ENCODE data around the gene MAMDC2. TPM values are rescaled to one million over a fixed set of nuclear protein-coding genes. Genes with fewer than 3 reads are reported as not detected.

MAMDC2 gene
- total RNA-seq, 1 experiment from 2014 or later: 4.6 TPM

- no peaks in the 10 kb centered on the region; a peak in 1 of 7 replicates for H3K36me3 Mint-ChIP-seq (ENCODE audit: insufficient read depth in 1 of 3, low read depth in 3 of 3)
These were observed 6.1 kb downstream of the MAMDC2 start for GRCh38 chr9:70049672-70050271.

More at GRCh38 chr9:70049672-70050271, 6.1 kb downstream of the MAMDC2 start:
- no peak for TF ChIP-seq CTCF (conservative IDR thresholded peaks at IDR 0.05)
- no peaks in the 10 kb centered on the region for H3K27me3 ChIP-seq (ENCODE audit: insufficient read depth, low read length)
- no peak overlapping the region for H3K23ac ChIP-seq (ENCODE audit: insufficient read length, low read depth, low read length)
- no peak overlapping the region for H2BK12ac ChIP-seq (ENCODE audit: insufficient read length, low read depth, low read length)
- no peak overlapping the region for H3K4me2 ChIP-seq (ENCODE audit: insufficient read depth, insufficient read length, low read length)
- H3K79me2 ChIP-seq (ENCODE audit: insufficient read depth, low read length): no peaks in the 10 kb centered on the region
- peaks cover 5% of the 10 kb centered on the region for H3K4me1 ChIP-seq (ENCODE audit: insufficient read depth, low read length)
- no peak overlapping the region for H3K14ac ChIP-seq (ENCODE audit: insufficient read depth, low read length)
- H3K79me1 ChIP-seq (ENCODE audit: insufficient read depth, low read depth, low read length, poor library complexity, severe bottlenecking): no peaks in the 10 kb centered on the region
- no peak overlapping the region for H2BK20ac ChIP-seq (ENCODE audit: low read depth, low read length, poor library complexity, severe bottlenecking)
- no peak overlapping the region for H3K9ac ChIP-seq (ENCODE audit: extremely low read depth, insufficient read length, low read length)
- no peaks in the 10 kb centered on the region for H3K9me3 Mint-ChIP-seq
- no peak overlapping the region for H3K4me3 Mint-ChIP-seq
- no peak overlapping the region for H2AK5ac ChIP-seq (ENCODE audit: insufficient read length, low read length)
- H3K9me3 ChIP-seq (ENCODE audit: control insufficient read depth, low read depth, low read length): no peaks in the 10 kb centered on the region
- H3K27ac ChIP-seq (ENCODE audit: insufficient read length, low read depth, low read length): no peak overlapping the region
- H3T11ph ChIP-seq (ENCODE audit: low read length): no peak overlapping the region
- no peak overlapping the region for H3K56ac ChIP-seq (ENCODE audit: insufficient read length, low read depth, low read length)
- H3K27me3 Mint-ChIP-seq (ENCODE audit: low read depth): peaks cover 6% of the 10 kb centered on the region
- H3K18ac ChIP-seq (ENCODE audit: insufficient read length, low read depth, low read length): no peak overlapping the region
- H3K4me1 Mint-ChIP-seq: peaks cover 10 to 18% of the 10 kb centered on the region in 2 experiments
- no peak overlapping the region for H4K8ac ChIP-seq (replicated peaks; ENCODE audit: insufficient read length, low read depth, low read length)
- no peak overlapping the region for H3K4ac ChIP-seq (ENCODE audit: low read depth, low read length)
- H2BK120ac ChIP-seq (ENCODE audit: low read depth, low read length, poor library complexity, severe bottlenecking): no peak overlapping the region
- H3K27ac Mint-ChIP-seq: no peak overlapping the region
- peaks cover 1% of the 10 kb centered on the region for H3K23me2 ChIP-seq (ENCODE audit: insufficient read length, low read depth, low read length, poor library complexity, severe bottlenecking)
- H2AFZ ChIP-seq (ENCODE audit: low read length): no peak overlapping the region
- no peak overlapping the region for H4K91ac ChIP-seq (ENCODE audit: insufficient read length, low read depth, low read length)
- H2BK5ac ChIP-seq (ENCODE audit: insufficient read length, low read length): no peak overlapping the region
- H2BK15ac ChIP-seq (ENCODE audit: low read depth, low read length): no peak overlapping the region
- DNase-seq: no peak
- no peaks in the 10 kb centered on the region for H4K20me1 ChIP-seq (ENCODE audit: control insufficient read depth, insufficient read depth, insufficient read length)
- no CpG with 5 or more reads among the region's 6 CpGs for WGBS (ENCODE audit: extremely low coverage, insufficient read length, low lambda C conversion rate)
- H4K5ac ChIP-seq (ENCODE audit: insufficient read length, low read depth, low read length): no peak overlapping the region
